Mononuclear cell (primary cell): ENCODE measurements around the gene KIF9. TPM values are rescaled to one million over a fixed set of nuclear protein-coding genes. Genes with fewer than 3 reads are reported as not detected.
"Not testable (repeated sequence)": the region's sequence is repeated elsewhere in the genome, so short reads cannot be mapped to it uniquely, and the experiment has no call there.

ENCODE experiments used
- H3K27me3 ChIP-seq: 2 replicates; pipeline ENCODE4 v1.6.0; 2011; ENCODE audit warnings: low read length, control low read depth; ENCODE audit not compliant: insufficient read depth
- H3K4me1 ChIP-seq: 2 replicates; pipeline ENCODE4 v1.5.1; 2011; ENCODE audit warnings: mild to moderate bottlenecking, low read length, control low read depth; ENCODE audit not compliant: insufficient read depth
- H3K4me3 ChIP-seq: 2 replicates; pipeline ENCODE4 v1.5.1; 2011; ENCODE audit warnings: mild to moderate bottlenecking, low read length, moderate library complexity
- H3K9me3 ChIP-seq: 2 replicates; pipeline ENCODE4 v1.5.1; 2011; ENCODE audit warnings: low read depth, mild to moderate bottlenecking, control low read depth, low read length
- total RNA-seq: library from RNA; depleted of rRNA; stranded (reverse); fragments of >200 nt; gene quantifications from one replicate; pipeline ENCODE4 v1.2.3, GENCODE V29; 2012

KIF9 gene
- total RNA-seq, 1 donor, result 4.7 TPM

GRCh38 chr3:47247131-47248064, 35.2 kb downstream of the KIF9 start:
- Histone ChIP-seq H3K9me3 (no peaks in the 10 kb centered on the region), H3K4me1 (no peaks in the 10 kb centered on the region), H3K27me3 (no peaks in the 10 kb centered on the region), H3K4me3 (no peak overlapping the region)

- H3K27me3 ChIP-seq, result no peaks in the 10 kb centered on the region
- H3K9me3 ChIP-seq, result no peaks in the 10 kb centered on the region
- no peak overlapping the region for H3K4me3 ChIP-seq
- H3K4me1 ChIP-seq, result no peaks in the 10 kb centered on the region
Observed at GRCh38 chr3:47245271-47245670, 37.3 kb downstream of the KIF9 start.

- no peaks in the 10 kb centered on the region for H3K4me1 ChIP-seq
- H3K4me3 ChIP-seq, result no peak overlapping the region
- H3K9me3 ChIP-seq, result no peaks in the 10 kb centered on the region
Observed at GRCh38 chr3:47244531-47245100, 38.0 kb downstream of the KIF9 start.

GRCh38 chr3:47243419-47244147, 39.0 kb downstream of the KIF9 start:
- Histone ChIP-seq H3K9me3 (no peaks in the 10 kb centered on the region), H3K4me3 (no peak overlapping the region), H3K4me1 (no peaks in the 10 kb centered on the region), H3K27me3 (no peaks in the 10 kb centered on the region)

More at GRCh38 chr3:47244531-47245100, 38.0 kb downstream of the KIF9 start:
- H3K27me3 ChIP-seq, result no peaks in the 10 kb centered on the region

GRCh38 chr3:47239929-47240328, 42.7 kb downstream of the KIF9 start:
- Histone ChIP-seq H3K4me1 (no peaks in the 10 kb centered on the region), H3K27me3 (no peaks in the 10 kb centered on the region), H3K9me3 (no peaks in the 10 kb centered on the region), H3K4me3 (no peak overlapping the region)

GRCh38 chr3:47238017-47238416, 44.6 kb downstream of the KIF9 start:
- H3K9me3 ChIP-seq, result no peaks in the 10 kb centered on the region
- H3K4me3 ChIP-seq, result no peak overlapping the region
- H3K4me1 ChIP-seq, result no peaks in the 10 kb centered on the region
- no peaks in the 10 kb centered on the region for H3K27me3 ChIP-seq

GRCh38 chr3:47228088-47228487, 54.5 kb downstream of the KIF9 start:
- peaks cover 50% of the 10 kb centered on the region for H3K4me1 ChIP-seq
- H3K4me3 ChIP-seq, result no peak overlapping the region
- no peaks in the 10 kb centered on the region for H3K27me3 ChIP-seq
- H3K9me3 ChIP-seq, result no peaks in the 10 kb centered on the region

GRCh38 chr3:47227678-47228077, 54.9 kb downstream of the KIF9 start:
- H3K4me3 ChIP-seq, result no peak overlapping the region
- H3K27me3 ChIP-seq, result no peaks in the 10 kb centered on the region
- H3K4me1 ChIP-seq, result peaks cover 50% of the 10 kb centered on the region
- H3K9me3 ChIP-seq, result no peaks in the 10 kb centered on the region

GRCh38 chr3:47225310-47225906, 57.2 kb downstream of the KIF9 start:
- H3K4me3 ChIP-seq, result no peak overlapping the region
- H3K9me3 ChIP-seq, result no peaks in the 10 kb centered on the region
- H3K27me3 ChIP-seq, result no peaks in the 10 kb centered on the region
- peaks cover 50% of the 10 kb centered on the region for H3K4me1 ChIP-seq

GRCh38 chr3:47223755-47224154, 58.8 kb downstream of the KIF9 start:
- H3K27me3 ChIP-seq, result no peaks in the 10 kb centered on the region
- no peaks in the 10 kb centered on the region for H3K9me3 ChIP-seq
- H3K4me3 ChIP-seq, result no peak overlapping the region
- H3K4me1 ChIP-seq, result peaks cover 45% of the 10 kb centered on the region

- H3K9me3 ChIP-seq, result no peaks in the 10 kb centered on the region
- H3K4me1 ChIP-seq, result peaks cover 25% of the 10 kb centered on the region
- H3K4me3 ChIP-seq, result no peak overlapping the region
- no peaks in the 10 kb centered on the region for H3K27me3 ChIP-seq
Observed at GRCh38 chr3:47221798-47222197, 60.8 kb downstream of the KIF9 start.

- H3K27me3 ChIP-seq, result no peaks in the 10 kb centered on the region
- no peak overlapping the region for H3K4me3 ChIP-seq
- H3K4me1 ChIP-seq, result no peaks in the 10 kb centered on the region
- H3K9me3 ChIP-seq, result no peaks in the 10 kb centered on the region
Observed at GRCh38 chr3:47210863-47211405, 71.7 kb downstream of the KIF9 start.

GRCh38 chr3:47206022-47206421, 76.6 kb downstream of the KIF9 start:
- H3K4me1 ChIP-seq, H3K27me3 ChIP-seq, H3K9me3 ChIP-seq, H3K4me3 ChIP-seq: not testable (repeated sequence)

- Histone ChIP-seq H3K27me3 (no peaks in the 10 kb centered on the region), H3K4me3 (no peak overlapping the region), H3K9me3 (no peaks in the 10 kb centered on the region), H3K4me1 (no peaks in the 10 kb centered on the region)
Observed at GRCh38 chr3:47204875-47205274, 77.7 kb downstream of the KIF9 start.

- no peaks in the 10 kb centered on the region for H3K27me3 ChIP-seq
- H3K9me3 ChIP-seq, result no peaks in the 10 kb centered on the region
- no peak overlapping the region for H3K4me3 ChIP-seq
- no peaks in the 10 kb centered on the region for H3K4me1 ChIP-seq
Observed at GRCh38 chr3:47202542-47202941, 80.1 kb downstream of the KIF9 start.
